Stimulated activated CD4-positive, alpha-beta T cell treated with anti-CD3 and anti-CD28 coated beads, Interleukin-2, amount 100 ng/mL, for 24 hours (primary cell): Measurements from ENCODE around the gene ATG13.
"Not testable (repeated sequence)": the region's sequence is repeated elsewhere in the genome, so short reads cannot be mapped to it uniquely, and the experiment has no call there.

Source experiments
- DNase-seq, 2 donors: peaks; one replicate each; pipeline ENCODE4 v3.0.0-alpha.2; 2020

The ATG13 gene

GRCh38 chr11:46649180-46649738, 31.9 kb downstream of the ATG13 start:
- no peak for DNase-seq

DNA sequence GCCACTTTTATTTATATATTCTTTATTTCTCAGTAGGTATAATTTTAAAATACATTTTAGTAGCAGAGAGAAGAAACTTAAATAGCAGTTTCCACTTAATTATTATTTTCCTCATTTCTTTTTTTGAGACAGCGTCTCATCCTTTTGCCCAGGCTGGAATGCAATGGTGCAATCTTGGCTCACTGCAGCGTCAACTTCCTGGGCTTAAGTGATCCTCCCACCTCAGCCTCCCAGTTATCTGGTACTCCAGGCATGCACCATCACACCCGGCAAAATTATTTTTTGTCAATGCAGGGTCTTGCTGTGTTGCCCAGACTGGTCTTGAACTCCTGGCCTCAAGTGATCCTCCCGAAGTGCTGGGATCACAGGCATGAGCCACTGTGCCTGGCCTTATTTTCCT, 38.3 kb downstream of the ATG13 start:
- no peak for DNase-seq

DNA sequence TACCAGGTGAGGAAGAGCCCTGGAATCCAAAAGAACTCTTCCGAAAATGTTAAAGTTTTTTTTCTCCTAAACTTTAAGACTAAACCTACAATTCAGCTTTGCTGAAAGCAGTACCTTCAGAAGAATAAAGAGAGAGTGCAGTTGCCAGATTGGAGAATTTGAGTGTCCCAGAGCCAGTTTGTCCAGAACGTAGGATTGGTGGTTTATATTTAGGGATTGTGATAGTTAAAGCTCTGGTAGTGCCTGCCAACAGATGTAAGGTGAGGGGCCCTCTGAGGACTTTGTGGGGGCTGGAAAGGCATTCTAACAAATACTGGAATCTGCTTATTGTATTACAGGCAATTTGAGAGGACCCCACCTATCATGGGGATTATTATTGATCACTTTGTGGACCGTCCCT, 39.8 kb downstream of the ATG13 start:
- no peak for DNase-seq

DNA sequence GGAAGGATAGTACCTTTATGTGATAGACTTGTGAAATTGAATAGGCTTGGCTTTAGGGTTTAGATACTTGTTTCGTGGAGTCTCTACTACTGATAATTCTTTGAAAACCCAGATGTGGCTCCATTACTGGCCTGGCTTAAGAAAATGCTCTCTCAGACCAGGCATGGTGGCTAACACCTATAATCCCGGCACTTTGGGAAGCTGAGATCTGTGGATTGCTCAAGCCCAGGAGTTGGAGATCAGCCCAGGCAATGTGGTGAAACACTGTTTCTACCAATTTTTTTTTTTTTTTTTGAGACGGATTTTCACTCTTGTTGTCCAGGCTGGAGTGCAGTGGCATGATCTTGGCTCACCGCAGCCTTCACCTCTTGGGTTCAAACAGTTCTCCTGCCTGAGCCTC, 40.9 kb downstream of the ATG13 start:
- no peak for DNase-seq

GRCh38 chr11:46659908-46660307, 42.6 kb downstream of the ATG13 start:
- DNase-seq, result no peak

DNA sequence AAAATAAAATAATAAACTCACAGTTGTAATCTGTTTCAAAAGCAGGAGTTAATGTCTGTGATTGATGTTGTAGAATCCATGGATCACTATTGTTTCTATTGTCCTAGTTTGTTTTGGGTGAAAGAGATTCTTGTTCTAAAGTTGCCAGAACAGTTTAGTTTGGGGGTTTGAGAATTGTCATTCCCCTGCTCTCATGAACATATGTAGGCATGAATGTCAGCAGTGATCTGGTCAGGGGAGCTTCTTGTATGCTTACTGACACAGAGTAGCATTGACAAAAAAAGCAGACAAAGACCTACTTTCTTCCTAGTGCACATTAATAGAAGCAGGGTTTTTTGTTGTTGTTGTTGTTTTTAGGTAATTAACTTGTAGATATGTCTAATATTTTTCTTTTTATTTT, 44.5 kb downstream of the ATG13 start:
- DNase-seq, result no peak

GRCh38 chr11:46662366-46662765, 45.0 kb downstream of the ATG13 start:
- no peak for DNase-seq

DNA sequence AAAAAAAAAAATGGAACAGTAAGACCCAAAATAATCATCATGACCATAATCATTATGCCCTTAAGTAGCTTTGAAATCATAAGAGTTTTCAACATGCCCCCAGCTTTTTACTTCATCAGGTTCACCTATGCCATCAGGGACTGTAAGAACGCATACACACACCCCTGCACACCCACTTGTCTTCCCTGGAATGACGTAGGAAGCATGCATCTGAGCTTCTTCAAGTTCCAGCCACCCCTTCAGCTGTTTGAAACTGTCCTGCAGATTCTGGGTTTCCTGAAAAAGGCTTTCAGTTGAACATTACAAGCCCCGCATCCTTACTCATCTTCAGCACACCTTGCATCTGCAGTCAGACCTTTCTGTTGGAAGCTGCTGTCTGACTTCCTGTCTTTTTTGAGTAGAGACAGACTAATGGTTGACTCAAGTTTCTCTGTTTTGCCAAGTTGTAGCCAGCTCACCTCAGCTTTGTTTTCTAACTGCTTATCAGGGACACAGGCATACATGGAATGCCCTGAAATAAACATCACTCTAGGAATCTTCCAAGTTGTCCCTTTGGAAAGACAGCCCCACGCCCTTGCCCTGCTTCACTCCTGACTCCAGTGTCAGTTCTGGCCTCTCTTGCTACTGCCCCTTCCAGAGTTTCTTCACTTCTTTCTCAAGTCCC, 46.1 kb downstream of the ATG13 start:
- no peak for DNase-seq

DNA sequence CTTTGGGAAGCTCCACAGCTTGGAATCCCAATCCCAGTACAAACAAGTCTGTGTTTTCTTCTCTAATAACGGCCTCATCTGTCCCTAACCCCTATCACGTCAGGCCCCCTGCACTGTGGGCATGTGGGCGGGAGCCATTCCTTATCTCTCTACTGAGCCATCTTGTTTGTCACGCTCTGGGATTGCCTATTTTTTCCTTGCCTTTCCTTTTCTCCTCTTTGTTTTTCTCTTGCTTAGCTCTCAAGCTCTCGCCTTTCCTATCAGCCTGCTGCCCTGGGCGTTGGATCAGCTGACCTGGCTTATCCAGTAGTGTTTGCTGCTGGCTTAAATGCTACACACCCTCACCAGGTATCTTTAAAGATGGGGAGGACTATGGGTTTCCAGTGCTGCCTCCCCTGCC, 47.3 kb downstream of the ATG13 start:
- DNase-seq, result no peak

- no peak for DNase-seq
Observed at GRCh38 chr11:46665356-46665755, 48.0 kb downstream of the ATG13 start.

DNA sequence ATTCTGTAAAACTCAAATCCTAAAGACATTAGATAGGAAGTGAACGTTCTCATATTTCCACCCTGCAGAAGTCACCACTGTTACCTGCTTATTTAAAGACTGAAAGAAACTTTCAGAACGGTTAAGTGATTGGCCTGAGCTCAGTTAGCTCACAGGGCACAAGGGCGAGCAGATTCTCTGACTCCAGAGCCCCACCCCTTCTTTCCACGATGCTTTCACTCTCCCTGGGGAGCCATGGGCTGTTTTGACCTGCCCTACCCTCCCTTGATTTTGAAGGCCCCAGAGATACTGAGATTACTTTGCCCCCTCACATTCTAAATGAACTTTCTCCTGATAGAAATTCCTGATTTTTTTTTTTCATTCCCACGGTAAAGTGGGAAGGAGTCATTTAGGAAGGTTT, 49.2 kb downstream of the ATG13 start:
- DNase-seq, result no peak

- no peak for DNase-seq
Observed at GRCh38 chr11:46667043-46667481, 49.7 kb downstream of the ATG13 start.

DNA sequence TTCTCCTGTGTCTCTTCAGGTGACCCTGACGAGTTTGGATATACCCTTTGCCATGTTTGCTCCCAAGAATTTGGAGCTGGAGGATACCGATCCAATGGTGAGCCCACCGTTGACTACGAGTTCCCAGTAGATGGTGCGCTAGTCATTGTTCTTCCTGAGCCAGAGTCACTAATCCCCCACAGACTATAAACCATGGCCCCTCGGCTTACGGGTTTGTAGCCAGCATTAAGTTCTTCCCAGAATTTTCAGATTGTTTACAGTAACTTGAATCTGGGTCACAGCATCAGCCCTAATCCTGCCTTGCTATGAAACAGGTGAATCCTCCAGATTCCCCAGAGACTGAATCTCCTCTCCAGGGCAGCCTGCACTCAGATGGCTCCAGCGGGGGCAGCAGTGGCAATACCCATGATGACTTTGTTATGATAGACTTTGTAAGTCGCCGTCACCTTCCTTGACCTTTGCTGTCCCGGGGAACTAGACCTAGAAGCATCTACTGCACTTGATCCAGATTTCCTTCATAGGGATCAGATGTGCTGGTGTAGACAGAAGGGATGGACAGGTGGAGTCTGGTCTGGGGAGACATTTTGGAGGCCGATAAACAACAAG, 51.2 kb downstream of the ATG13 start:
- no peak for DNase-seq

DNA sequence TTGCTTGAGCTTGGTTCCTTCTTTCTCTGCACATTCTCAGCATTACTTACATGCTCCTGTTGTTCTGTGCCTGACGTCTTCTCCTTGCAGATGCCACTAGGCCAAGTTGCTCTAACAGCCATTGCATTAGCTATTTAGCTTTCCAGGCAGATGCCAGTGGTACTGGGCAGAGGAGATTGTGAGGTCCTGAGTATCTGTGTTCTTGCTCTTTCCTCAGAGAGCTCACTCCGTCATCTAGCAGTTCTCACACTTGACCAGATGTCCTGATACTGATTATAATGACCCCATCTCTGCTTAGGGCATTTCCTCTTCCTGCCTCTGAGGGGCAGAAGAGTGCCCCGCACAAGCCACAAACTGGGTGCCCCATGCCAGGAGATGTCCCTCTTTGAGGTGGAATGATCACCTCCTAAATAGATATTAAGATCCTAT, 52.4 kb downstream of the ATG13 start:
- no peak for DNase-seq

DNA sequence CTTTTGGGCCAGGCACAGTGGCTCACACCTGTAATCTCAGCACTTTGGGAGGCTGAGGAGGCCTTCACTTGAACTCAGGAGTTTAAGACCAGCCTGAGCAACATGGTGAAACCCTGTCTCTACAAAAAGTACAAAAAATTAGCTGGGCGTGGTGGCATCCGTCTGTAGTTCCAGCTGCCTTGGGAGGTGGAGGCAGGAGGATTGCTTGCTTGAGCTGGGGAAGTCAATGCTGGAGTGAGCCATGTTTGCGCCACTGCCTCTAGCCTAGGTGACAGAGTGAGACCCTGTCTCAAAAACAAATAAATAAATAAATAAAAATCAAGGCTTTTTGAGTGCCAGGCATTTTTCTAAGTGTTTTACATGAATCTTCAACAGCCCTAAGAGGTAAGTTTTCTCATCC, 53.2 kb downstream of the ATG13 start:
- DNase-seq, result not testable (repeated sequence)

DNA sequence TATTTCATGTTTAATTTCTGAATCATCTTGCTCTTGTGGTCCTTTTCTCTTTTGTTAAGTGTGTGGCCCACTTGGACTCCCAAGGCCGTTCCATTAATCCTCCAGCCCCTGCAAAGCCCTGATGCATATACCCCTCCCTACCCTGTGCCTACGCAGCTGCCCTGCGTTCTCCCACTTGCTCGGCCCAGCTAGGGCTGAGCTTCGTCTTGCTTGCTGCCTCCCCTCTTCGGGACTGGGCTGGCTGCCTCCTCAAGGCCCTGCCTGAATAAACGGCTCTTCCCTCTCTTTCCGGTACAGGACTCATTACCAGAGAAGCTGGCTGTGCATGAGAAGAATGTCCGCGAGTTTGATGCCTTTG, 54.6 kb downstream of the ATG13 start:
- DNase-seq, result no peak

DNA sequence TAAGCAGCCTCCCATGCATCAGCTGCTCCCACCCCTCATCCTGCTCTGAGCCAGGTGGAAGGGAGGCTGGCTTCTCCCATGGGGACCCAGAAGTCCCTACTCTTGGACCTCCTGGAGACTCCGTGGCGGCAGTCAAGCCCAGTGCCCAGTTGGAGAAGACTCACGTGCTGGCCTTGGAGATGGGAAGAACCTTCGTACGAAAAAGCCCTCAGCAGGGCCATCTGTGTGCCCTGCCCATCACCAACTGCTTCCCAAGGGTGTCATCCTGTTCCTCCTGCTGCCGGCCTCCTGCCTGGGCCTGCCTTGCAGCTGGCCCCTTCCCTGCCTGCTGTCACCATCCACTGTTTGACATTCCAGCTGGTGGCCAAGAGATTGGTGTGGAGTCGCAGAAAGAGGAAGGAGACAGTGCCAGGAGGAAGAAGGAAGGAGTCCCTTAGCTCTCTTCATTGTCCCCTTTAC, 55.1 kb downstream of the ATG13 start:
- no peak for DNase-seq

DNA sequence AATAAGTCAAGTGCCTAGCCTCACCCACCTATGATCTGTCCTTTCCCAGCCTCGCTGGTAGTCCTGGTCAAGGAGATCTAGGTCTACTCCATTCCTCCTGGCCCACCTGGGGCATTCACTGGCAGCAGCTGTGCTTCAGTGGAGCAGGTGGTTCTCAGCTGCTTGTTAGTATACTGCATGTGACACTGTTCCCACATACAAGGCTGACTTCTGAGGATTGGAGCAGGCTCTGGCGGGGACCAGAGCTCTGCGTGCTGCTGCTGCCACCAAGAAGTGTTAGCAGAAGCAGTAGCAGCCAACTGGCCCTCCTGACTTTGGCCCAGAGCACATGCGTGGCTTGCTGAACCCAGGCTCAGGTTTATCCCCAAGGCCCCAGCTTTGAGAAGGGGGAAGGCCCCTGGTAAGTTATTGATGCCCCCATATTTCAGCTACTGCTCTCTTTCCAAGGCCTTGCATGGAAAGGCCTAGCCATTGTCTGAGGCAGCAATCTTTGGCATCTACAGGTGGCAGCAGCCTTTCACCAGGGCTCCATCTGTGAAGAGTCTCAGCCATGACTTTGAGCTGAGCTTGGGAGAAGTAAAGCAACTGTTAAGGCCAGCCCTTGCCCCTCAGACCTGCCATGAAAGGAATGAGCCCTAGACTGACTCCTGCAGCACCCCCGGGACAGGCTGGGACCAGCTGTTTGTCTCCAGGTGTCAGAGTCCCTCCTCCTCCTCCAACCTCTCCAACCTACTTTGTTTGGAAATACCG, 56.5 kb downstream of the ATG13 start:
- DNase-seq, result no peak

GRCh38 chr11:46674463-46675287, 57.3 kb downstream of the ATG13 start:
- DNase-seq, result no peak

- DNase-seq, result no peak
Observed at GRCh38 chr11:46675288-46675851, 58.0 kb downstream of the ATG13 start.

DNA sequence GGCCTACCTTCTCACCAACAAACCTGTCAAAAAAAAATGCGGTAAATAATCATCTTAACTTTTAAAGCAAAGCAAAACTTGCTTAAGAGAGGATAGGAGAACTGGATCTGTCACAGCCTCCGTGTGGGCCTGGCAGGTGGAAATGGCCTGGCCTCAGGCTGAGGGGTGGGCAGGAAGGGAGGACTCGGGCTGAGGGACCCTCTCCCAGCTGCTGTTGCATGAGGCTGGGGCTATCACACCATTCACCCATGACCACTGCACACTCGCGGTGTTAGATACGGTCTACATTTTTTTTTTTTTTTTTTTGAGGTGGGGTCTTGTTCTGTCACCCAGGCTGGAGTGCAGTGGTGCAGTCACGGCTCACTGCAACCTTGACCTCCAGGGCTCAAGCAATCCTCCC, 58.6 kb downstream of the ATG13 start:
- no peak for DNase-seq

GRCh38 chr11:46676436-46677158, 59.2 kb downstream of the ATG13 start:
- no peak for DNase-seq
